Adrenal gland (tissue), 12 donors: ENCODE data around the gene RHOB. TPM values are rescaled to one million over a fixed set of nuclear protein-coding genes. Genes with fewer than 3 reads are reported as not detected.

ENCODE experiments used
- DNase-seq, 7 donors: peaks; one replicate each; pipeline ENCODE4 v3.0.0-alpha.2; 2019 to 2020
- H3K27ac ChIP-seq, 5 donors: fragments of 200-600 bp; sonication (generic) in 4 of 5; 1 replicate in 3 of 5; 2 replicates in 2 of 5; pipeline versions ENCODE4 v1.5.1 to v1.8.0; 2016 to 2020; ENCODE audit warnings: mild to moderate bottlenecking in 1 of 5
- H3K27me3 ChIP-seq: fragments of 200-600 bp; 2 replicates; pipeline ENCODE4 v1.8.0; 2021
- H3K36me3 ChIP-seq, 2 donors: fragments of 200-600 bp; replicated peaks in 1 of 2; 1 replicate in 1 of 2; 2 replicates in 1 of 2; pipeline versions ENCODE4 v1.5.1 to v1.8.0; 2018 to 2022
- H3K4me1 ChIP-seq, 2 donors: fragments of 200-600 bp; replicated peaks in 1 of 2; 1 replicate in 1 of 2; 2 replicates in 1 of 2; pipeline versions ENCODE4 v1.5.1 to v1.8.0; 2018 to 2021
- H3K4me3 ChIP-seq, 4 donors: fragments of 200-600 bp; sonication (generic) in 3 of 4; one replicate each; pipeline ENCODE4 v1.5.1; 2016 to 2018
- H3K9me3 ChIP-seq, 3 donors: fragments of 200-600 bp; sonication (generic) in 1 of 3; replicated peaks in 1 of 3; 1 replicate in 2 of 3; 2 replicates in 1 of 3; pipeline versions ENCODE4 v1.5.1 to v1.8.0; 2016 to 2021
- CTCF ChIP-seq, 6 experiments: fragments of 450-650 bp in 4 of 6; fragments of 200-600 bp in 2 of 6; sonication (generic) in 1 of 6; IDR thresholded peaks; 1 replicate in 5 of 6; 2 replicates in 1 of 6; pipeline versions ENCODE4 v1.5.1 to v1.8.0; 2016 to 2021; ENCODE audit warnings: antibody characterized with exemption in 6 of 6, mild to moderate bottlenecking in 2 of 6, moderate library complexity in 1 of 6
- POLR2A ChIP-seq, 2 donors: fragments of 450-650 bp; IDR thresholded peaks; one replicate each; pipeline ENCODE4 v1.6.1; 2017; ENCODE audit warnings: antibody characterized with exemption in 2 of 2, mild to moderate bottlenecking in 2 of 2, moderate library complexity in 1 of 2
- WGBS, 4 donors: extraction: QIAGEN DNeasy Blood & Tissue Kit in 2 of 4; methylation state at CpG; one replicate each; pipeline versions ENCODE4 v1.1.5 to v1.1.7; 2013 to 2017; 5-methylcytosine and 5-hydroxymethylcytosine counted together
- intact Hi-C, 2 donors: fragments of 100-400 bp; cut with DNase I; formaldehyde crosslinking; loops; one replicate each; pipeline versions ENCODE4 v1.14.1 to v1.15.0; 2022 to 2023
- polyA plus RNA-seq, 3 donors: library from polyadenylated mRNA; stranded (reverse); fragments of 200-250 nt in 2 of 3; fragments of 350-450 nt in 1 of 3; fragmentation: Illumina TruSeq in 1 of 3; extraction: RNeasy Lipid Tissue Mini Kit (QIAGEN cat#74804) in 1 of 3; gene quantifications; one replicate each; pipeline ENCODE4 v1.2.3, GENCODE V29; 2013 to 2014
- total RNA-seq, 9 donors: library from RNA; depleted of rRNA in 4 of 9; stranded (reverse); fragments of >200 nt in 4 of 9; fragments of 120-200 nt in 1 of 9; fragmentation: NEBNext Ultra II Directional in 1 of 9; extraction: Animal tissue kit (Norgen Biotek cat#: 25700) in 1 of 9; gene quantifications; one replicate each; pipeline versions ENCODE4 v1.1.0 to v1.2.4, GENCODE V29; 2013 to 2023
- donor health status: healthy with polysubstance abuse.
- donor health status: Bipolar disorder and iron deficiency.
- donor health status: DM: yes; HTN: yes; CAD: no.
- donor health status: DM: no; HTN: no; CAD: no.
- donor health status: DM: no; HTN: no; CAD: no.
- donor health status: DM: yes; HTN: yes; CAD: no.

RHOB gene
- total and polyA plus RNA-seq, 12 donors: 130 to 1,281 (median 417) TPM

DNA sequence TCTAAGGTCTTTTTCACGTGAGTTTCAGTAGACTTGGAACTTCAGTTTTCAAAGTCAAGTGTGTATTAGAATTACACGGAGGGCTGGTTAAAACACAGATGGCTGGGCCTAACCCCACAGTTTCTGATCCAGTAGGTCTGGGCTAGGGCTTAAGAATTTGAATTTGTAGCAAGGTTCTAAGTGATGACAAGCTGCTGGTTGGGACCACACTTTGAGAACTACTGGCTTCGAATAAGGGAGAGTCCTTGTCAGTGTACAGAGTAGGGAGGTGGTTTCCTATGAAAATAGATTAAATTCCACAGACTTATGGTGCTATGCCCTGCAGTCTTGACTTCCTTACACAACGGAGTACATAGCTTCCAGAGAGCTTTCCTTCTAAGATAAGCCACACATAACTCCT lies 4.5 kb downstream of the RHOB start:
- Histone ChIP-seq H3K9me3 (no peaks in the 10 kb centered on the region), H3K36me3 (peaks cover 0 to 17% of the 10 kb centered on the region in 2 donors), H3K27ac (peak overlapping the region; percentile 95 to 99 (median 98)), H3K4me3 (no peak overlapping the region), H3K4me1 (peaks cover 21% of the 10 kb centered on the region in 2 donors), H3K27me3 (no peaks in the 10 kb centered on the region)
- TF ChIP-seq POLR2A (IDR thresholded peaks at IDR 0.05) (peak; percentile 24 to 38), CTCF (IDR thresholded peaks at IDR 0.05) (no peak)
- DNase-seq: peak in 3 of 7 donors; percentile 40 to 61 (median 49)
- 43 to 55% (median 47%) methylated on average over 4 of the region's 4 CpGs for WGBS, 4 donors
- intact Hi-C loops: loop anchor here in 1 of 2 donors (5.0 kb wide), 1 partner anchor 36 kb away; no protein-coding TSS in a partner anchor

- H3K36me3 ChIP-seq: peaks cover 0 to 17% of the 10 kb centered on the region in 2 donors
- peak in 4 of 7 donors; percentile 12 to 62 (median 41) for DNase-seq
- H3K27me3 ChIP-seq: no peaks in the 10 kb centered on the region
- TF ChIP-seq CTCF (IDR thresholded peaks at IDR 0.05) (peak in 1 of 6 experiments; percentile 21), POLR2A (IDR thresholded peaks at IDR 0.05) (peak; percentile 4 to 43)
- intact Hi-C loops: loop anchor here in 1 of 2 donors (5.0 kb wide), 1 partner anchor 35 kb away; no protein-coding TSS in a partner anchor
- H3K4me3 ChIP-seq: no peak overlapping the region
- peak overlapping the region; percentile 95 to 99 (median 98) for H3K27ac ChIP-seq
- no peaks in the 10 kb centered on the region for H3K9me3 ChIP-seq
- H3K4me1 ChIP-seq: peaks cover 21 to 27% of the 10 kb centered on the region in 2 donors
- WGBS, 4 donors: 89 to 94% (median 89%) methylated on average over 7 of the region's 7 CpGs
These were observed 5.1 kb downstream of the RHOB start for GRCh38 chr2:20451761-20452499.

GRCh38 chr2:20452551-20452950 lies 5.7 kb downstream of the RHOB start:
- Histone ChIP-seq H3K36me3 (peaks cover 0 to 13% of the 10 kb centered on the region in 2 donors), H3K9me3 (no peaks in the 10 kb centered on the region), H3K4me1 (peaks cover 21 to 27% of the 10 kb centered on the region in 2 donors), H3K27me3 (no peaks in the 10 kb centered on the region), H3K27ac (peak overlapping the region in 3 of 5 donors; percentile 11 to 99 (median 98)), H3K4me3 (no peak overlapping the region)
- 52 to 55% (median 54%) methylated on average over 4 of the region's 4 CpGs for WGBS, 4 donors
- intact Hi-C loops: loop anchor here in 1 of 2 donors (5.0 kb wide), 1 partner anchor 35 kb away; no protein-coding TSS in a partner anchor
- DNase-seq: peak in 6 of 7 donors; percentile 28 to 75 (median 55)
- TF ChIP-seq POLR2A (IDR thresholded peaks at IDR 0.05): no peak
- TF ChIP-seq CTCF (IDR thresholded peaks at IDR 0.05): peak in 5 of 6 experiments; percentile 18 to 49 (median 41)

DNA sequence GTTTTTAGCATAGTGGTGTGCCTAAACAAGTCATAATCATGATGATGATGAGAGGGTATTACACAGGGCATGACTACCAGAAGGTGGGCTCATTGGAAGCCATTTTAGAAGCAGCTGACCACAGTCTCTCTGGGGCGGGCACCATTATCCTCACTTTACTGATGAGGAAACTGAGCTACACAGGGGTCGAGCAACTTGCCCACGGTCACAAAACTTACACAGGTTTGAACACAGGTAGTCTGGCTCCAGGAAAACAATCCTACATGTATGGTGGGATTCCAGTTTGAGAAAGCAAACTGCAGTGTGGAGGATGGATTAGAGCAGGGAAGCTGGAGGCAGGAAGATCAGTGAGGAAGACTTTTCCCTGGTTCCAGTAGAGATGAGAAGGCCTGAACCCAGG lies 6.2 kb downstream of the RHOB start:
- intact Hi-C loops: loop anchor here in 1 of 2 donors (5.0 kb wide), 1 partner anchor 34 kb away; no protein-coding TSS in a partner anchor
- peak in 2 of 7 donors; percentile 51 to 53 for DNase-seq
- no peaks in the 10 kb centered on the region for H3K27me3 ChIP-seq
- TF ChIP-seq CTCF (IDR thresholded peaks at IDR 0.05) (no peak), POLR2A (IDR thresholded peaks at IDR 0.05) (peak in 1 of 2 donors; percentile 6)
- peak overlapping the region in 2 of 5 donors; percentile 11 to 98 for H3K27ac ChIP-seq
- no peak overlapping the region for H3K4me3 ChIP-seq
- H3K9me3 ChIP-seq: no peaks in the 10 kb centered on the region
- peaks cover 21 to 27% of the 10 kb centered on the region in 2 donors for H3K4me1 ChIP-seq
- WGBS, 4 donors: 92 to 100% (median 97%) methylated on average over 2 to 3 of the region's 3 CpGs
- peaks cover 0 to 8% of the 10 kb centered on the region in 2 donors for H3K36me3 ChIP-seq
